Heart left ventricle (tissue), 13 donors: ENCODE results near the gene HRH3.

Source experiments
- CTCF ChIP-seq, 12 donors: fragments of 200-600 bp; sonication (generic) in 4 of 12; IDR thresholded peaks; one replicate each; pipeline versions ENCODE4 v1.5.0 to v1.8.0; 2018 to 2022; ENCODE audit warnings: antibody characterized with exemption in 12 of 12, mild to moderate bottlenecking in 5 of 12
- POLR2A ChIP-seq, 2 donors: fragments of 450-650 bp; IDR thresholded peaks; one replicate each; pipeline ENCODE4 v1.6.1; 2017; ENCODE audit warnings: antibody characterized with exemption in 2 of 2, mild to moderate bottlenecking in 2 of 2, moderate library complexity in 2 of 2
- donor health status: ischemic (EF 13 %, LVEDD 7.1; RV severe dilation, severe dysfunction).
- donor health status: DM: no; HTN: yes; CAD: no.
- donor health status: DM: no; HTN: no; CAD: no.
- donor health status: ischemic (EF 25% LVEDD 6.9; RV normal size, moderate dysfunction).
- donor health status: ischemic (EF 25% LVEDD 5.7; RV mildly dilated, moderate dysfunction).
- donor health status: ischemic (EF 35%, LVEDD 5.7; RV mildly dilated, moderate dysfunction).
- donor health status: nonischemic (EF 11% LVEDD 7.7; RV severe dilation, severe dysfunction).
- donor health status: DM: yes; HTN: yes; CAD: no.
- donor health status: PGD.
- donor health status: ischemic (EF 29% LVEDD 5.4; RV normal size, mild dysfunction).
- donor health status: nonischemic (EF 23%, LVEDD 6.1; RV moderate dilation, normal function).

- TF ChIP-seq CTCF (IDR thresholded peaks at IDR 0.05) (no peak), POLR2A (IDR thresholded peaks at IDR 0.05) (no peak)
Observed at GRCh38 chr20:62246431-62246830, 26.4 kb upstream of the HRH3 start.
